ENCODE results near the gene RXRB.

RXRB gene

GRCh38 chr6:33177552-33178446 lies 22.7 kb downstream of the RXRB start:
- H3K4me1 Mint-ChIP-seq, result peaks cover 3% of the 10 kb centered on the region
- peaks cover 3 to 4% of the 10 kb centered on the region in 2 donors for H3K9me3 Mint-ChIP-seq
- H3K4me3 Mint-ChIP-seq, result no peak overlapping the region
- H3K27me3 Mint-ChIP-seq, result no peaks in the 10 kb centered on the region
- ATAC-seq (no peak), DNase-seq (no peak)
- no peak overlapping the region for H3K27ac Mint-ChIP-seq

- Mint-ChIP-seq H3K27me3 (no peaks in the 10 kb centered on the region), H3K9me3 (no peaks in the 10 kb centered on the region), H3K4me3 (no peak overlapping the region), H3K4me1 (no peaks in the 10 kb centered on the region), H3K27ac (no peak overlapping the region)
- DNase-seq, result no peak
- no peak for ATAC-seq
These were observed 23.6 kb downstream of the RXRB start for GRCh38 chr6:33176906-33177305.

GRCh38 chr6:33175436-33176069 lies 24.9 kb downstream of the RXRB start:
- Mint-ChIP-seq H3K27ac (no peak overlapping the region), H3K9me3 (no peaks in the 10 kb centered on the region), H3K4me1 (no peaks in the 10 kb centered on the region), H3K4me3 (no peak overlapping the region), H3K27me3 (no peaks in the 10 kb centered on the region)
- DNase-seq, result no peak
- no peak for ATAC-seq

GRCh38 chr6:33174784-33175183 lies 25.7 kb downstream of the RXRB start:
- Mint-ChIP-seq H3K9me3 (no peaks in the 10 kb centered on the region), H3K27me3 (no peaks in the 10 kb centered on the region), H3K27ac (no peak overlapping the region), H3K4me1 (no peaks in the 10 kb centered on the region), H3K4me3 (no peak overlapping the region)
- no peak for DNase-seq
- no peak for ATAC-seq

GRCh38 chr6:33173535-33174180 lies 26.8 kb downstream of the RXRB start:
- no peaks in the 10 kb centered on the region for H3K9me3 Mint-ChIP-seq
- H3K27me3 Mint-ChIP-seq, result no peaks in the 10 kb centered on the region
- no peak for DNase-seq
- no peak for ATAC-seq
- H3K4me1 Mint-ChIP-seq, result no peaks in the 10 kb centered on the region
- H3K4me3 Mint-ChIP-seq, result no peak overlapping the region
- H3K27ac Mint-ChIP-seq, result no peak overlapping the region

- DNase-seq, result no peak
- Mint-ChIP-seq H3K4me1 (no peaks in the 10 kb centered on the region), H3K4me3 (no peak overlapping the region), H3K27me3 (no peaks in the 10 kb centered on the region), H3K9me3 (no peaks in the 10 kb centered on the region), H3K27ac (peak overlapping the region; percentile 13 to 28)
- no peak for ATAC-seq
These were observed 27.6 kb downstream of the RXRB start for GRCh38 chr6:33172688-33173534.

- no peaks in the 10 kb centered on the region for H3K27me3 Mint-ChIP-seq
- H3K27ac Mint-ChIP-seq, result peak overlapping the region in 1 of 2 donors; percentile 13
- no peak overlapping the region for H3K4me3 Mint-ChIP-seq
- H3K4me1 Mint-ChIP-seq, result no peaks in the 10 kb centered on the region
- DNase-seq (no peak), ATAC-seq (no peak)
- no peaks in the 10 kb centered on the region for H3K9me3 Mint-ChIP-seq
These were observed 28.4 kb downstream of the RXRB start for GRCh38 chr6:33171880-33172687.

GRCh38 chr6:33171016-33171879 lies 29.2 kb downstream of the RXRB start:
- no peaks in the 10 kb centered on the region for H3K4me1 Mint-ChIP-seq
- no peak overlapping the region for H3K4me3 Mint-ChIP-seq
- H3K9me3 Mint-ChIP-seq, result no peaks in the 10 kb centered on the region
- H3K27me3 Mint-ChIP-seq, result no peaks in the 10 kb centered on the region
- DNase-seq, result no peak
- no peak for ATAC-seq
- H3K27ac Mint-ChIP-seq, result peak overlapping the region in 1 of 2 donors; percentile 82

- Mint-ChIP-seq H3K27me3 (no peaks in the 10 kb centered on the region), H3K4me1 (no peaks in the 10 kb centered on the region), H3K27ac (no peak overlapping the region), H3K4me3 (no peak overlapping the region), H3K9me3 (no peaks in the 10 kb centered on the region)
- DNase-seq, result no peak
- ATAC-seq, result no peak
These were observed 30.1 kb downstream of the RXRB start for GRCh38 chr6:33170176-33171015.

GRCh38 chr6:33169291-33170175 lies 30.9 kb downstream of the RXRB start:
- Mint-ChIP-seq H3K4me1 (no peaks in the 10 kb centered on the region), H3K9me3 (no peaks in the 10 kb centered on the region), H3K27me3 (no peaks in the 10 kb centered on the region), H3K27ac (no peak overlapping the region), H3K4me3 (no peak overlapping the region)
- no peak for ATAC-seq
- DNase-seq, result no peak

GRCh38 chr6:33168639-33169038 lies 31.8 kb downstream of the RXRB start:
- no peak for ATAC-seq
- no peak for DNase-seq
- no peaks in the 10 kb centered on the region for H3K9me3 Mint-ChIP-seq
- H3K27ac Mint-ChIP-seq, result no peak overlapping the region
- H3K27me3 Mint-ChIP-seq, result peaks cover 7% of the 10 kb centered on the region
- H3K4me1 Mint-ChIP-seq, result peaks cover 4% of the 10 kb centered on the region
- no peak overlapping the region for H3K4me3 Mint-ChIP-seq

GRCh38 chr6:33168284-33168601 lies 32.2 kb downstream of the RXRB start:
- ATAC-seq (no peak), DNase-seq (no peak)
- H3K4me1 Mint-ChIP-seq, result peaks cover 4% of the 10 kb centered on the region
- no peak overlapping the region for H3K27ac Mint-ChIP-seq
- peaks cover 7% of the 10 kb centered on the region for H3K27me3 Mint-ChIP-seq
- H3K4me3 Mint-ChIP-seq, result no peak overlapping the region
- H3K9me3 Mint-ChIP-seq, result no peaks in the 10 kb centered on the region
